GM21367 (cell line): ENCODE results near the gene CTXND2.
"Not testable (repeated sequence)": the region's sequence is repeated elsewhere in the genome, so short reads cannot be mapped to it uniquely, and the experiment has no call there.

Experiments
- ATAC-seq: cut with Tn5 transposase; IDR thresholded peaks from one replicate; pipeline ENCODE4 v1.9.1; 2021; ENCODE audit not compliant: unreplicated experiment

Gene CTXND2

GRCh38 chr1:150888727-150889126 is 1.8 kb downstream of the CTXND2 start:
- no peak for ATAC-seq

DNA sequence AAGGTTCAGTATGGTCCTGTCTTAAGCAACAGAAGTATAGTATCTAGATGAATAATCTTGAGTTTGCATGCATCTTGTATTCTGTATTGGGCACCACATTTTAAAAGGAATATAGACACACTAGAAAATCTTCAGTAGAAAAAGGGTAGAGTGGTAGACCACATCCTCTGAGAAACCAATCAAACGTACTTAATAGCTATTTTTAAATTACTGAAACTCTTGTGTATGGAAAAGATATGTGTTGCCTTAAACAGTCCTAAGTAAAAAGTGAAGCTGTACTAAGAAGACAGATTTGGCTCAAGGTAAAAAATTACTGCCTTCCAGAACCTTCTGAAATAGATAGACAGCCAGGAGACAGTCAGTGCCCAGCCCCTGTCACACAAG is 3.1 kb downstream of the CTXND2 start:
- ATAC-seq: peak; percentile 72

- no peak for ATAC-seq
These were observed 6.5 kb downstream of the CTXND2 start for GRCh38 chr1:150893336-150893913.

DNA sequence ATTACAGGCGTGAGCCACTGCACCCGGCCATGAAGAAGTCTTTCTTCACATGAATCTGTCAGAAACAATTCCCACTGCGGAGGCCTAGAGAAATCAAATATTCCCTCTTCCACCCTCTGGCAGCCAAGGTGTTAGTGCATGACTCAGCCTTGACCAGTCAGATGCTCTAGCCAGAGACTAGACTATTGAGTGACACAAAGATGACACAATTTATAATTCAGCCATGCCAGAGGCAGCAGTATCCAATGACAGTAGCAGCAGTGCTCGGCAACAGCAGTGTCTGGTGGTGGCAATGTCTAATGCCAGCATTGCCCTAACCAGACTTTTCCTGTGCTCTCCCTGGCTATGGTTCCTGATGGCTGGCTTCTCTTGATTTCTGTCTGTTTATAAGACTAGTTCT is 8.7 kb downstream of the CTXND2 start:
- ATAC-seq: no peak

- not testable (repeated sequence) for ATAC-seq
These were observed 12.9 kb downstream of the CTXND2 start for GRCh38 chr1:150899795-150900194.

- ATAC-seq: no peak
These were observed 15.4 kb downstream of the CTXND2 start for GRCh38 chr1:150902346-150902745.

- ATAC-seq: no peak
These were observed 15.8 kb downstream of the CTXND2 start for GRCh38 chr1:150902751-150903150.

- ATAC-seq: no peak
These were observed 18.4 kb downstream of the CTXND2 start for GRCh38 chr1:150905301-150905700.

- ATAC-seq: no peak
These were observed 19.4 kb downstream of the CTXND2 start for GRCh38 chr1:150906329-150906728.

- ATAC-seq: no peak
These were observed 19.9 kb downstream of the CTXND2 start for GRCh38 chr1:150906813-150907212.

- no peak for ATAC-seq
These were observed 22.7 kb downstream of the CTXND2 start for GRCh38 chr1:150909585-150910180.

- ATAC-seq: no peak
These were observed 25.7 kb downstream of the CTXND2 start for GRCh38 chr1:150912623-150913022.

DNA sequence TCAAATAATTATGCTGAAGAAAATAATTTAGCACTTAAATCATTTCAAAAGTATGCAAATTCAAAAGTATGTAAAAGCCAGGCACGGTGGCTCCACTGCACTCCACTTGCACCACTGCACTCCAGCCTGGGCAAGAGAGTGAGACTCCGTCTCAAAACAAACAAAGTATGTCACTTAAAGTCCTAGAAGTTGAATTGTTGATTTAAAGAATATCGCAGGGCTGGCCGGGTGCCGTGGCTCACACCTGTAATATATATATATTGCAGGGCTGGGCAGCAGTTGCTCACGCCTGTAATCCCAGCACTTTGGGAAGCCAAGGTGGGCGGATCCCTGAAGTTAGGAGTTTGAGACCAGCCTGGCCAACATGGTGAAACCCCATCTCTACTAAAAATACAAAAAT is 30.5 kb downstream of the CTXND2 start:
- ATAC-seq: no peak

- ATAC-seq: peak; percentile 46
These were observed 35.6 kb downstream of the CTXND2 start for GRCh38 chr1:150922519-150922975.

GRCh38 chr1:150925080-150925479 is 38.1 kb downstream of the CTXND2 start:
- no peak for ATAC-seq

DNA sequence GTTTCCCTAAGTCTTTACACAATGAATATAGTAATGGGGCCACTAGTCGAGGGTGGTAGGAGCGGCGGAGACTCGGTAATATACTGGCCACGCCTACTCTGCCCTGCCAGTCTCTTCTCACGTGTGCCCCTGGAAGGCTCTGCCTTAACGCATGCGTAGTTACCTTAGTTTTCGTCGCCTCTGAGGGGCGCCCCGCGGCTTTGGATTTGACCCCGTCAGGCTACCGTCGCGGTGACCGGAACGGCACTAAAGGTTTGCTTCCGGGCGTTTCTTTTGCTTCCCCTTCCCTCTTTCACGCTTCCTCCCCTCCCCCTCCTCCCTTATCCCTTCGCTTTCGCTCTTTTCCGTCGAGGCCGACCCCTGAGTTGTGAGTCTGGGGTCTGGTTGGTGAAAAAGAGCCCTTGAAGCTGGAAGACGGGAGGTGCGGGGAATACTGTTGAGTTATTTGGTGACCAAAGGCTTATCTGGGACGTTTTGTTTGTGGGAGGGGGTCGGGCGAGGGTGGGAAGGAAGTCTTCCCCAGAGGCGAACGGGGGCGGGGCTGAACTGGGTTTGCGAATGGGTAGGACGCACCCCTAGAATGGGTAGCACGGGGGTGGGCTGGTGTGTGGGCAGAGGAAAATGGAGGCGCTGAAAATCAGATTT is 39.3 kb downstream of the CTXND2 start, which contains the start of gene SETDB1:
Gene SETDB1 (plus strand): TSS at position 267 of the 645 bp plus-strand sequence. CDS start 1,352 bp downstream, outside the sequence.
- peak; percentile 68 for ATAC-seq

GRCh38 chr1:150927624-150928023 is 40.7 kb downstream of the CTXND2 start:
- no peak for ATAC-seq

DNA sequence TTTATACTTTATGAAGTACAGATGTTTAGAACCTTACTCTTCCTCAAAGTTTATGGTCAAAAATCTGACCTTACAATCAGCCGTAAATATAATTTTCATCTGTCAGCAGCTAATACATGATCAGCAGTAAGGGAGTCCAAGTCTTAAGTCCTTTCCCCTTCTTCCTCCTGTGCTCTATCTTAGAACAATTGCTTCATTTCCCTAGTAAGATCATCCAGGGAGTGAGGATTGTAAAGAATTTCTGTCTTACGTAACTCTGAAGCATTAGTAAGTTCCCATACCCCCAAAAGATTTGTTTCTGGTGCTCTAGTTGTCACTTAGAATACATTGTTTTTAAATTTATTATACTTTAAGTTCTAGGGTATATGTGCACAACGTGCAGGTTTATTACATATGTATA is 41.4 kb downstream of the CTXND2 start:
- no peak for ATAC-seq

DNA sequence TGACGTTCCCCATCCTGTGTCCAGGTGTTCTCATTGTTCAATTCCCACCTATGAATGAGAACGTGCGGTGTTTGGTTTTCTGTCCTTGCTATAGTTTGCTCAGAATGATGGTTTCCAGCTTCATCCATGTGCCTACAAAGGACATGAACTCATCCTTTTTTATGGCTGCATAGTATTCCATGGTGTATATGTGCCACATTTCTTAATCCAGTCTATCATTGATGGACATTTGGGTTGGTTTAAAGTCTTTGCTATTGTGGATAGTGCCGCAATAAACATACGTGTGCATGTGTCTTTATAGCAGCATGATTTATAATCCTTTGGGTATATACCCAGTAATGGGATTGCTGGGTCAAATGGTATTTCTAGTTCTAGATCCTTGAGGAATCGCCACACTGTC is 41.8 kb downstream of the CTXND2 start:
- ATAC-seq: not testable (repeated sequence)

DNA sequence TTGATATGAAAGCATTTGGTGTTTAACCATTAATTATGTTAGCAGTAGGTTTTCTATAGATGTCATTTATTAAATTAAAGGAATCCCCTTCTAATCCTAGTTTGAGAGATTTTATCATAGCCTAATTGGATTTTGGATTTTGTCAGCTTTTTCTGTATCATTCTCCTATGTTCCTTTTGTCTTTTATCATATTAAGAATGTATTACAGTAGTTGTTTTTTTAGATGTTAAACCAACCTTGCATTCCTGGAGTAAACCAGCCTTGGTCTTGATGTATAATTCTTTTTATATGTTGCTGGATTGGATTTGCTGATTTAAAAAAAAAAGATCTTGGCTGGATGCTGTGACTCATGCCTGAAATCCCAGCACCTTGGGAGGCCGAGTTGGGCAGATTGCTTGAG is 44.8 kb downstream of the CTXND2 start:
- no peak for ATAC-seq

DNA sequence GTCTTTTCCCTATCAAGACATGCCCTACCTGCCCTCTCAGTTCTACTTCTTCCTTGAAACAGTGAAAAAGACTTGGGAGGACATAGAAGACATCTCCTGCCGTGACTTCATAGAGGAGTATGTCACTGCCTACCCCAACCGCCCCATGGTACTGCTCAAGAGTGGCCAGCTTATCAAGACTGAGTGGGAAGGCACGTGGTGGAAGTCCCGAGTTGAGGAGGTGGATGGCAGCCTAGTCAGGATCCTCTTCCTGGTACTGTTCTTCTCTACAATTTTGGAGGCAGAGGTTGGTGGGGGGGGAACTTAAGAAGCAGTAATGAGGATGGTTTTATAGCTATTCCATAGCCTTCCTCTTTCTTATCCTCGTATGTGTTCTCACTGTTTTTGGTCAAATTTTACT is 57.9 kb downstream of the CTXND2 start:
- ATAC-seq: no peak

DNA sequence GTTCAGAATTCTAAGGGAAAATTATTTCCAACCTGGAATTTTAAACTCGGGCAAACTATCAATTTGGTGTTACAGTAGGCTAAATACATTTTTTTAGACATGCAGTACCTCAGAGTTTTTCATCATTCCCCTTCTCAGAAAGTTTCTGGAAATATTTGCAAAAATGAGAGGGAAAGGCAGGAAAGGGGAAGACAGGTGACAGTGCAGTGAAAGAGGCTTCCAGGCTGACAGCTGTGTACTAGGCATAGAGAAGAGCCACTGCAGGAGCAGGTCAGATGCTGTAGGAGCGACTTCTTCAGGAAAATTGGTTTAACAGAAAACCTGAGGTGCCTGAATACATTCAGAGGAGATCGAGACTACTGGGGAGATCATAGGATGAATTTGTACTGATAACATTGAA is 67.8 kb downstream of the CTXND2 start:
- no peak for ATAC-seq
